ENCODE data around the gene COL27A1. TPM values are rescaled to one million over a fixed set of nuclear protein-coding genes. Genes with fewer than 3 reads are reported as not detected.

COL27A1 gene
- polyA plus RNA-seq, 1 donor (not counting 4 experiments of a cell fraction or from before 2014, with no cell fraction given) = 14.0 TPM

DNA sequence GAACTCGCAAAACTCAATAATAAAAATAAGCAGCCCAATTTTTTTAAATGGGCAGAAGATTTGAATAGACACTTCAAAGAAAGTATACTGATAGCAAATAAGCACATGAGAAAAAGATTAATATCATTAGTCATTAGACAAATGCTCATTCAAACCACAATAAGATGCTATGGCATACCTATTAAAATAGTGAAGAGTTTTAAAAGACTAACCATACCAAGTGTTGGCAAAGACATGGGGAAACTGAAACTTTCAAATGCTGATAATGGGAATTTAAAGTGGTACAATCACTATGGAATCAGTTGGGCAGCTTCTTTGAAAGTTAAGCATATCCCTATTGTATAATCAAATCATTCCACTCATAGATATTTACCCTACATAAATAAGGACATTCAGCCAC lies 141.0 kb downstream of the COL27A1 start:
- Histone ChIP-seq H3K4me2 (ENCODE audit: control insufficient read depth, extremely low read depth, insufficient read depth, low read depth, low read length) (no peak overlapping the region), H4K20me1 (ENCODE audit: control insufficient read depth, extremely low read depth, insufficient read depth, low read length) (no peaks in the 10 kb centered on the region), H3K9ac (ENCODE audit: control insufficient read depth, extremely low read depth, insufficient read depth, low read length) (no peak overlapping the region), H3K27me3 (ENCODE audit: control insufficient read depth, extremely low read depth, insufficient read depth, low read length) (no peaks in the 10 kb centered on the region), H3K4me1 (ENCODE audit: control insufficient read depth, extremely low read depth, insufficient read depth, low read length) (no peaks in the 10 kb centered on the region), H3K4me3 (ENCODE audit: control insufficient read depth in 2 of 3, extremely low read depth in 1 of 3, insufficient read depth in 2 of 3, low read depth in 1 of 3, low read length in 3 of 3) (no peak overlapping the region), H3K27ac (ENCODE audit: control insufficient read depth, insufficient read depth, low read length) (no peak overlapping the region), H3K36me3 (ENCODE audit: control insufficient read depth in 2 of 2, extremely low read depth in 1 of 2, insufficient read depth in 2 of 2, low read length in 2 of 2) (peaks cover 28 to 44% of the 10 kb centered on the region in 2 experiments), H3K9me1 (ENCODE audit: control insufficient read depth, extremely low read depth, insufficient read depth, low read length) (no peaks in the 10 kb centered on the region), H3K9me3 (ENCODE audit: control insufficient read depth, low read depth, low read length) (no peaks in the 10 kb centered on the region), H2AFZ (ENCODE audit: control insufficient read depth, low read length) (no peak overlapping the region), H3K79me2 (ENCODE audit: control insufficient read depth, insufficient read depth, low read length) (no peaks in the 10 kb centered on the region)
- FAIRE-seq = no peak
- dilution Hi-C loops (cut with MboI; ENCODE audit: extremely low pct_ligation_motif_present, low sequenced_read_pairs) = no loop called here
- DNase-seq (ENCODE audit: low read depth, low spot score) = no peak
- TF ChIP-seq EZH2 (IDR thresholded peaks at IDR 0.05; ENCODE audit: low read length) = no peak
- TF ChIP-seq, protein P1, sequence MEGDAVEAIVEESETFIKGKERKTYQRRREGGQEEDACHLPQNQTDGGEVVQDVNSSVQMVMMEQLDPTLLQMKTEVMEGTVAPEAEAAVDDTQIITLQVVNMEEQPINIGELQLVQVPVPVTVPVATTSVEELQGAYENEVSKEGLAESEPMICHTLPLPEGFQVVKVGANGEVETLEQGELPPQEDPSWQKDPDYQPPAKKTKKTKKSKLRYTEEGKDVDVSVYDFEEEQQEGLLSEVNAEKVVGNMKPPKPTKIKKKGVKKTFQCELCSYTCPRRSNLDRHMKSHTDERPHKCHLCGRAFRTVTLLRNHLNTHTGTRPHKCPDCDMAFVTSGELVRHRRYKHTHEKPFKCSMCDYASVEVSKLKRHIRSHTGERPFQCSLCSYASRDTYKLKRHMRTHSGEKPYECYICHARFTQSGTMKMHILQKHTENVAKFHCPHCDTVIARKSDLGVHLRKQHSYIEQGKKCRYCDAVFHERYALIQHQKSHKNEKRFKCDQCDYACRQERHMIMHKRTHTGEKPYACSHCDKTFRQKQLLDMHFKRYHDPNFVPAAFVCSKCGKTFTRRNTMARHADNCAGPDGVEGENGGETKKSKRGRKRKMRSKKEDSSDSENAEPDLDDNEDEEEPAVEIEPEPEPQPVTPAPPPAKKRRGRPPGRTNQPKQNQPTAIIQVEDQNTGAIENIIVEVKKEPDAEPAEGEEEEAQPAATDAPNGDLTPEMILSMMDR (optimal IDR thresholded peaks at IDR 0.05 in 1 of 3, IDR thresholded peaks at IDR 0.05 in 1 of 3, conservative IDR thresholded peaks at IDR 0.05 in 1 of 3; ENCODE audit: extremely low read depth in 1 of 3, insufficient read depth in 2 of 3, low read length in 3 of 3) = no peak

DNA sequence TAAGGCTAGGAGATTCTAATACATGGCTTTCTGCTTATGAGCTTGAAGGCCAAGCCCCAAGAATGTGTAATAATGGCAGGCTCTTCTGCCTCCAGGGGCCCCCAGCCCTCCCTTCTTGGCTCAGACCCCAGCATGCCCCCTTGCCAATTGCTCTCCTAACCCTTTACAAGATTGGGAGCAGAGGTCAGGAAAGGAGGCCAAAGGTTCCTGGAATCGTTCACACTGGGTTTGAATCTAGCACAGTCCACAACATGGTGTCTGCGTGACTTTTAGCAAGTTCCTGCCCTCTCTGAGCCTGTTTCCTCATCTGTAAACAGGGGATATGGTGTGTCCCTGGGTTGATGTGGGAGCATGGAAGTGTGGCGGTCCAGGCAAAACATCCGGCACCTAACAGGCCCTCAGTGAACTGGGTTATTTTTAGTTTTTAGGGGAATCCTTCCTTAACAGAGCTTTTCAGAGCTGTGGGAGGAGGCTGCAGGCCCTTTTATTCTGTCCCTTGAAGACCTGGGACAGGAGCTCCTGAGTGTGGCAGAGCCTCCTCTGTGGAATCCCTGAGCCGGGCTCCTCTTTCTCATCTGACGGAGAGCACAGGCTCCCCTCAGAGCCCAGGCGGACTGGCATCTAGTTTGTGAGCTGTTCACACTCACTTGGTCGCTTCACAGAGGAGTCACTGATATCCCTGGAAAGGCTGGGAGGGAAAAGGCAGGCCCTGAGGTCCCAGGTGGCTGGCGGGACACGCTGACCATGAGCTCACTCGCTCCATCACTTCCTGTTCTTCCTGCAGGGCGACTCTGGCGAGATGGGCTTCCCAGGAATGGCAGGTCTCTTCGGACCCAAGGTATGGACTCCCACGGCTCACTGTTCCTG lies 144.2 kb downstream of the COL27A1 start:
- Histone ChIP-seq H3K9me3 (ENCODE audit: control insufficient read depth, low read depth, low read length) (no peaks in the 10 kb centered on the region), H3K9me1 (ENCODE audit: control insufficient read depth, extremely low read depth, insufficient read depth, low read length) (no peaks in the 10 kb centered on the region), H4K20me1 (ENCODE audit: control insufficient read depth, extremely low read depth, insufficient read depth, low read length) (no peaks in the 10 kb centered on the region), H3K4me2 (ENCODE audit: control insufficient read depth, extremely low read depth, insufficient read depth, low read depth, low read length) (no peak overlapping the region), H3K79me2 (ENCODE audit: control insufficient read depth, insufficient read depth, low read length) (no peaks in the 10 kb centered on the region), H2AFZ (ENCODE audit: control insufficient read depth, low read length) (no peak overlapping the region), H3K27me3 (ENCODE audit: control insufficient read depth, extremely low read depth, insufficient read depth, low read length) (no peaks in the 10 kb centered on the region), H3K27ac (ENCODE audit: control insufficient read depth, insufficient read depth, low read length) (no peak overlapping the region), H3K4me1 (ENCODE audit: control insufficient read depth, extremely low read depth, insufficient read depth, low read length) (no peaks in the 10 kb centered on the region), H3K9ac (ENCODE audit: control insufficient read depth, extremely low read depth, insufficient read depth, low read length) (no peak overlapping the region), H3K4me3 (ENCODE audit: control insufficient read depth in 2 of 3, extremely low read depth in 1 of 3, insufficient read depth in 2 of 3, low read depth in 1 of 3, low read length in 3 of 3) (no peak overlapping the region), H3K36me3 (ENCODE audit: control insufficient read depth in 2 of 2, extremely low read depth in 1 of 2, insufficient read depth in 2 of 2, low read length in 2 of 2) (peaks cover 22 to 30% of the 10 kb centered on the region in 2 experiments)
- FAIRE-seq (no peak), DNase-seq (ENCODE audit: low read depth, low spot score) (no peak)
- no peak for TF ChIP-seq EZH2 (IDR thresholded peaks at IDR 0.05; ENCODE audit: low read length)
- TF ChIP-seq, protein P1 (optimal IDR thresholded peaks at IDR 0.05 in 1 of 3, IDR thresholded peaks at IDR 0.05 in 1 of 3, conservative IDR thresholded peaks at IDR 0.05 in 1 of 3; ENCODE audit: extremely low read depth in 1 of 3, insufficient read depth in 2 of 3, low read length in 3 of 3) = no peak
- dilution Hi-C loops (cut with MboI; ENCODE audit: extremely low pct_ligation_motif_present, low sequenced_read_pairs) = no loop called here

All from keratinocyte (primary cell).